Activated CD4-positive, alpha-beta T cell treated with anti-CD3 and anti-CD28 coated beads, Interleukin-2, Interleukin-6, amounts not matched to agents 100 ng/mL and 50 ng/mL, durations not matched to agents 16 hours and 8 hours (primary cell): ENCODE measurements around the gene SMIM36.
A peak's percentile ranks its signal among the peaks of the same experiment; 100 is the strongest.
"Not testable (repeated sequence)": the region's sequence is repeated elsewhere in the genome, so short reads cannot be mapped to it uniquely, and the experiment has no call there.

Experiments
- DNase-seq: peaks from one replicate; pipeline ENCODE4 v3.0.0-alpha.2; 2020

SMIM36 gene

GRCh38 chr17:55510986-55511721, at the start of gene SMIM36:
SMIM36 (minus strand) TSS chr17:55511452.
- no peak for DNase-seq

- no peak for DNase-seq
Observed at GRCh38 chr17:55555772-55556171, 44.5 kb upstream of the SMIM36 start.

- DNase-seq: peak; percentile 36
Observed at GRCh38 chr17:55549140-55549539, 37.9 kb upstream of the SMIM36 start.

GRCh38 chr17:55546991-55547664, 35.9 kb upstream of the SMIM36 start:
- no peak for DNase-seq

- no peak for DNase-seq
Observed at GRCh38 chr17:55546481-55546880, 35.2 kb upstream of the SMIM36 start.

- DNase-seq: peak; percentile 13
Observed at GRCh38 chr17:55545806-55546205, 34.6 kb upstream of the SMIM36 start.

- no peak for DNase-seq
Observed at GRCh38 chr17:55543709-55544108, 32.5 kb upstream of the SMIM36 start.

- DNase-seq: no peak
Observed at GRCh38 chr17:55540414-55541091, 29.3 kb upstream of the SMIM36 start.

GRCh38 chr17:55536205-55536604, 25.0 kb upstream of the SMIM36 start:
- DNase-seq: no peak

GRCh38 chr17:55533608-55534007, 22.4 kb upstream of the SMIM36 start:
- no peak for DNase-seq

GRCh38 chr17:55532670-55533069, 21.4 kb upstream of the SMIM36 start:
- no peak for DNase-seq

GRCh38 chr17:55531053-55531728, 19.9 kb upstream of the SMIM36 start:
- no peak for DNase-seq

GRCh38 chr17:55530064-55530463, 18.8 kb upstream of the SMIM36 start:
- no peak for DNase-seq

- peak; percentile 37 for DNase-seq
Observed at GRCh38 chr17:55527540-55528118, 16.4 kb upstream of the SMIM36 start.

GRCh38 chr17:55524440-55525220, 13.4 kb upstream of the SMIM36 start:
- peak; percentile 68 for DNase-seq

GRCh38 chr17:55523032-55523431, 11.8 kb upstream of the SMIM36 start:
- DNase-seq: not testable (repeated sequence)

GRCh38 chr17:55521186-55521585, 9.9 kb upstream of the SMIM36 start:
- DNase-seq: no peak

- no peak for DNase-seq
Observed at GRCh38 chr17:55520402-55520801, 9.2 kb upstream of the SMIM36 start.

- no peak for DNase-seq
Observed at GRCh38 chr17:55518510-55518909, 7.3 kb upstream of the SMIM36 start.

GRCh38 chr17:55513885-55514590, 2.8 kb upstream of the SMIM36 start:
- peak; percentile 83 for DNase-seq

GRCh38 chr17:55507669-55508068, 3.6 kb downstream of the SMIM36 start:
- DNase-seq: not testable (repeated sequence)
